Head of caudate nucleus (tissue), 42 donors: ENCODE data around the gene SORCS2.

ENCODE experiments used
- DNase-seq, 42 donors: peaks; one replicate each; pipeline versions ENCODE4 v3.0.0 to v3.0.0-alpha.2; 2020 to 2021; ENCODE audit warnings: mixed read lengths in 7 of 42
- intact Hi-C: fragments of 100-400 bp; cut with DNase I; formaldehyde crosslinking; loops from one replicate; pipeline ENCODE4 v1.15.0; 2022

SORCS2 gene

GRCh38 chr4:7514281-7514680, 321.9 kb downstream of the SORCS2 start:
- no peak for DNase-seq
- intact Hi-C loops, result no loop called here

DNA sequence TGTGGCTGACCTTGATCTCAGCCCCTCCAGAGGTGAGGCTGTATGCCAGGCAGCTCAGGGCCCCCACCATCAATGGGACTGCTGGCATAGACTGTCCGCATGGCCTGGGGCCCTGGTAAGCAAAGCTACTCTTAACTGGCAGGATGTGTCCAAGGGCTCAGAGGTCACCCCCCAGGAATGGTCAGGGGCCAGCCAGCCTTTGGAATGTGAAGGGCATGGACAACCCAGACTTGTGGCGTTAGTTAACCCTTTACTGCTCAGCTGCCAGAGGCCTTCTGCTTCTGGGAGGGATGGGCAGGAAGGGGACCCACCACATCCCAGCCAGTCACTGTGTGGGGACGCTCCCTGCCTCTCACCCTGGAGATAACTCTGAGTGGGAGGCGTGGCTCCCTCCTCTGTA, 322.5 kb downstream of the SORCS2 start:
- intact Hi-C loops, result no loop called here
- DNase-seq, result no peak

DNA sequence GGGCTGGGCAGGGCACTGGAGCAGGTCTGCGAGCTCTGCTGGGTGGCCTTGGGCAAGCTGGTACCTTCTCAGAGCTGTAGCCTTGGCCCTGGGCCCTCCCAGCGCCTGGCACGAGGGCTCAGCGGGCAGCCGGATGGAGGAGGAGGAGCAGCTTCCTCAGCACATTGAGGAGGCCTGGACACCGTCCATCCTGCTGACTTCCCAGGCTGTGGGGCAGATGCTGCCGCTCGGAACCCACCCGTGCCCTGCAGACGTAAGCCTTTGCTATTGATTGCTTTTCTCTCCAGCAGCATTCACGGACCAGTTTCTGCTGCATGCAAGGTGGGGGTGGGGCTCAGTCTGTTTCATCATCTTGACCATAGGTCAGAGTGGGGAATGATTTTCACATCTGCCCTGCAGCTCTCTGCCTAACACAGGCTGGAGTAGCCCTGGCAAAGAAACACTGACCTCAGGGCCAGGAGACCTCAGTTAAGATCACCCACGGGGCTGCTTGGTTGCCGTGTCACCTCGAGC, 323.1 kb downstream of the SORCS2 start:
- DNase-seq, result peak in 1 of 42 donors; percentile 26
- intact Hi-C loops, result no loop called here

GRCh38 chr4:7516096-7516772, 323.9 kb downstream of the SORCS2 start:
- intact Hi-C loops, result no loop called here
- DNase-seq, result peak in 10 of 42 donors; percentile 5 to 63 (median 24)

DNA sequence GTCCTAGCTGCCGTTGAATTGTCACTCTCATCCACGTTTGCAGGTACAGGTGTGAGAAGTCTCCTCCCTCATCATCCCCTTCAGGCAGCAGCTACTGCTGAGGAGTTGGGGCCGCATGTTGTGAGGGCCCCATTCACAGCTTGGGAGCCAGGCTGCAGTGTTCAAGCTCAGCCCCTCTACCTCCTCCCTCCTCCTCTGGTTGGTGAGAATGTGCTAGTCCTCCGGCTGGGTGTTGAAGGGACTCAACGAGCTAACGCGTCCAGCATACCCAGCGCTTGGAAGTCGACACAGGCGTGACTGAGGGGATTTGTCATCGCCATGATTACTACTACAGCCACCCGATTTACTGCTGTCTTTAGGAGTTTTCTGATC, 324.4 kb downstream of the SORCS2 start:
- DNase-seq, result no peak
- intact Hi-C loops, result no loop called here

- intact Hi-C loops, result no loop called here
- DNase-seq, result peak in 33 of 42 donors; percentile 18 to 66 (median 40)
Measured at GRCh38 chr4:7518871-7519637, 326.7 kb downstream of the SORCS2 start.

- intact Hi-C loops, result no loop called here
- DNase-seq, result no peak
Measured at GRCh38 chr4:7519638-7520376, 327.5 kb downstream of the SORCS2 start.

DNA sequence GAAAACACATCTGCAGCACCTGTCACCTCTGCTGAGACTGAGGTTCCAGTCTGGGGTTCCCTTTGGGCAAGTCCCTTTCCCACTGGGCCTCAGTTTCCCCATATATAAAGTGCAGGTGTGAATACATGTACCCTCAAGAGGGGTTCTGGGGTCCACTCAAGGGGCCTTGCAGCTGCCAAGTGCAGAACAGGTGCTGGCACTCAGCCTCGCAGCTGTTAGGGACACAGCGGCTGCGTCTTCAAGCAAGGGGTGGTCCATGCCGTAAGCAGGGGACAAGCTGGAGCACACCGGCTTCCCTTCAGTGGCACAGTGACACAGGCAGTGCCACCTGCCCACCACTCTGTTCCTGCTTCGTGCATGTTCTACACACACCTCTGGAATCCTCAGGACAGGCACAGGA, 329.3 kb downstream of the SORCS2 start:
- no peak for DNase-seq
- intact Hi-C loops, result no loop called here

GRCh38 chr4:7522452-7523220, 330.3 kb downstream of the SORCS2 start:
- no peak for DNase-seq
- intact Hi-C loops, result no loop called here

GRCh38 chr4:7523526-7523925, 331.2 kb downstream of the SORCS2 start:
- intact Hi-C loops, result no loop called here
- DNase-seq, result no peak

DNA sequence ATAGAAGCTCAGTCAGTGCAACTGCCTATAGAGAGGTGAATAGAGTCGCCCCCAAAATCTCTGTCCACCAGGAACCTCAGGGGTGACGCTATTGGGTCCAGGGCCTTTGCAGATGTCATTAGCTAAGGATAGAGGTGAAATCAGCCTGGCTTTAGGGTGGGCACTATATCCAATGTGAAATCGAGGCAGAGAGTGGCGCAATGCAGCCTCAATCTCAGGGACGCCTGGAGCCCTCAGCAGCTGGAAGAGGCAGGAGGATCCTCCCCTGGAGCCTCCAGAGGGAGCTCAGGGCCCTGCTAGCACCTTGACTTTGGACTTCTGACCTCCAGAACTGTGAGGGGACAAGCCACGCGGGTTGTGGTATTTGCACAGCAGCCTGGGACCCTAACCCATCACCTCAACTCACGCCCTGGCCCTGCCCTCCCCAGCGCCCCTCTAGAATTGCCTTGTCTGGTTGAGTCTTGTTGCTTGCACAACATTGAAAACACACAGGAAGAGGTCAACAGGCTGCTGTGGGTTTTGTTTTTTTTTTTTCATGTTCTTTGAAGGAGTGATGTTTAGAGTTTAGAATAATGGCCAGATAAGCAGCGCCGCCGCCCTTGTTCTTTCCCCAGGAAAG, 331.8 kb downstream of the SORCS2 start:
- intact Hi-C loops, result no loop called here

DNA sequence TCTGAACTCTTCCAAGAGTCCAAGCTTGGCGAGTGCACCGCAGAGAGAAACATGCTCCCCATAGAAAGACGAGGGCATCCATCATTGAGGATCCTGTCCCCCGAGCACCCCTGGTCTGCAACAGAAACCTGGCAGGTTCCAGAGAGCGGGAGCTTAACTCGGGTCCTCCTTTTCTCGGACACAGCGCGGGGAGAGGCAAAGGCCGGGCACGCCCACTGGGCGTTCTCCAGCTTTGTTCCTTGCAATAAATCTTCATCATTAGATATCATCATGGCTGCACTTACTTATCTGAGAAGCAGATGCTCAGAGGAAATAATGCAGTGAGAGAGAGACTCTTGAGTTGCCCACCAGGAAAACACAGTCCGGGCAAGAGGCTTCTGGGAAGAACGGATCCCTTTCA, 332.5 kb downstream of the SORCS2 start:
- intact Hi-C loops, result no loop called here
- DNase-seq, result no peak

More for the DNA sequence above, 331.8 kb downstream of the SORCS2 start:
- no peak for DNase-seq

DNA sequence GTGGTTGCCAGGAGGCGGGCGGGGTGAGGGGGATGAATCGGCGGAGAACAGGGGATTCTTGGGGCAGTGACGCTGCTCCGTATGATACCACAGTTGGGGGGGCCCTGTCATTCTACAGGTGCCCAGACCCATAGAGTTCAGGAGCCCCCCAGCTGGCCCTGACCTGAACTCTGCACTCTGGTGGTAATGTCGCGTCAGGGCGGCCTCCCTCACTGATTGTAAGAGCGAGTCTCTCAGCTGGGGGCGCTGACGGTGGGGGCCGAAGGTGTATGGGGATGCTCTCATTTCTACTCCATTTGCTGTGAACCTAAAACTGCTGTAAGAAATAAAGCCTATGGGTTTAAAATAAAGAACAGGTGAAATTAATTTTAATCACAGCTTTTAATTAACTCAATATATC, 334.2 kb downstream of the SORCS2 start:
- DNase-seq, result no peak
- intact Hi-C loops, result no loop called here

- intact Hi-C loops, result no loop called here
- no peak for DNase-seq
Measured at GRCh38 chr4:7526929-7527535, 334.7 kb downstream of the SORCS2 start.

- intact Hi-C loops, result no loop called here
- no peak for DNase-seq
Measured at GRCh38 chr4:7529368-7530080, 337.2 kb downstream of the SORCS2 start.

- DNase-seq, result no peak
- intact Hi-C loops, result no loop called here
Measured at GRCh38 chr4:7530082-7530481, 337.7 kb downstream of the SORCS2 start.

DNA sequence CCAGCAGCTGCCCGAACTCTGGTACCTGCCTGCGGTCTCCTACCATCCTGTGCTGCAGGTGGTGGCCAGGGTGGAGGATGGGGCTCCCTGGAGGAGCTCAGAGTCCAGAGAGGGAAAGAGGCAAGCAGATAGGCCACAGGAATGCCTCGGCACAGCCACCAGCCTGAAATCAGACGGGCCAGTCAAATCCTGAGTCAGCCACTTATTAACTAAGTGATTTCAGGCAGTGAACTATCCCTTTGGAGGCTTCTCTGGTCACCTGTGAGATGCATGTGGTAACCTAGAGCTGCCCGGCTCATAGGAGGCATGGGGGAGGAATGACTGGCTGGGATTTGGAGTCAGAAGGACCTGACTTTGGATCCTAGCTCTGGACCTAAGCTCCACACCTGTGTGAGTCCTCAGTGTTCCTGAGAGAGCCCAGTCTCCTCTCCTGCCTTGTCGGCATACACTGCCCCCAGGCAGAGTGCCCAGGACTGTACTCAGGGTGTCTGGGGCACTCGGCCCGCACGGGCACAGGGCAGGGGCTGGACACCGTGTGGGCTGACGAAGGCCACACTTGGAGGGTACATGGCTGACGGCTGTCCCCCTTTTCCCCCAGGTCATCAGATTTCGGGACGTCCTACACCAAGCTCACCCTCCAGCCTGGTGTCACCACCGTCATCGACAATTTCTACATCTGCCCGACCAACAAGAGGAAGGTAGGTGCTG, 338.7 kb downstream of the SORCS2 start:
- no peak for DNase-seq

More for the DNA sequence above, 338.7 kb downstream of the SORCS2 start:
- intact Hi-C loops, result no loop called here
